Peyer's patch (tissue), 4 donors: ENCODE measurements around the gene PTPMT1. TPM values are rescaled to one million over a fixed set of nuclear protein-coding genes. Genes with fewer than 3 reads are reported as not detected.

Experiments used
- DNase-seq, 3 donors: peaks; one replicate each; pipeline ENCODE4 v3.0.0-alpha.2; 2017 to 2019
- H3K27ac ChIP-seq, 4 donors: fragments of 200-600 bp; sonication (generic); one replicate each; pipeline ENCODE4 v1.5.1; 2016 to 2019
- H3K27me3 ChIP-seq, 2 donors: fragments of 200-600 bp; sonication (generic); one replicate each; pipeline ENCODE4 v1.5.1; 2019
- H3K36me3 ChIP-seq, 3 donors: fragments of 200-600 bp; sonication (generic); one replicate each; pipeline ENCODE4 v1.5.1; 2016 to 2019
- H3K4me1 ChIP-seq, 4 donors: fragments of 200-600 bp; sonication (generic); one replicate each; pipeline ENCODE4 v1.5.1; 2016 to 2019
- H3K4me3 ChIP-seq, 4 donors: fragments of 200-600 bp; sonication (generic); 1 replicate in 3 of 4; 2 replicates in 1 of 4; pipeline ENCODE4 v1.5.1; 2016 to 2019; ENCODE audit warnings: mild to moderate bottlenecking in 1 of 4
- H3K9me3 ChIP-seq, 4 donors: fragments of 200-600 bp; sonication (generic); one replicate each; pipeline ENCODE4 v1.5.1; 2016 to 2019; ENCODE audit warnings: mild to moderate bottlenecking in 1 of 4
- POLR2A ChIP-seq, 2 donors: fragments of 450-650 bp; IDR thresholded peaks; one replicate each; pipeline ENCODE4 v1.5.1; 2017; ENCODE audit warnings: antibody characterized with exemption in 2 of 2, mild to moderate bottlenecking in 2 of 2, moderate library complexity in 2 of 2
- total RNA-seq, 4 donors: library from RNA; depleted of rRNA; stranded (reverse); fragments of >200 nt; gene quantifications; one replicate each; pipeline ENCODE4 v1.1.0, GENCODE V29; 2016
- TF ChIP-seq, protein P1 (sequence below), 6 experiments: fragments of 450-650 bp in 4 of 6; fragments of 200-600 bp in 2 of 6; sonication (generic) in 1 of 6; IDR thresholded peaks; one replicate each; pipeline ENCODE4 v1.5.1; 2017 to 2019; ENCODE audit warnings: antibody characterized with exemption in 6 of 6, mild to moderate bottlenecking in 3 of 6, moderate library complexity in 1 of 6

The PTPMT1 gene
- total RNA-seq, 4 donors from 2014 or later, result 43.1 to 80.9 (median 65.8) TPM

- TF ChIP-seq POLR2A (IDR thresholded peaks at IDR 0.05), result no peak
- peaks cover 0 to 6% (median 0%) of the 10 kb centered on the region in 3 donors for H3K36me3 ChIP-seq
- no peak overlapping the region for H3K4me3 ChIP-seq
- DNase-seq, result no peak
- H3K4me1 ChIP-seq, result no peaks in the 10 kb centered on the region
- no peaks in the 10 kb centered on the region for H3K9me3 ChIP-seq
- H3K27me3 ChIP-seq, result no peaks in the 10 kb centered on the region
- no peak overlapping the region for H3K27ac ChIP-seq
These were observed 42.0 kb downstream of the PTPMT1 start for GRCh38 chr11:47607380-47607779.

DNA sequence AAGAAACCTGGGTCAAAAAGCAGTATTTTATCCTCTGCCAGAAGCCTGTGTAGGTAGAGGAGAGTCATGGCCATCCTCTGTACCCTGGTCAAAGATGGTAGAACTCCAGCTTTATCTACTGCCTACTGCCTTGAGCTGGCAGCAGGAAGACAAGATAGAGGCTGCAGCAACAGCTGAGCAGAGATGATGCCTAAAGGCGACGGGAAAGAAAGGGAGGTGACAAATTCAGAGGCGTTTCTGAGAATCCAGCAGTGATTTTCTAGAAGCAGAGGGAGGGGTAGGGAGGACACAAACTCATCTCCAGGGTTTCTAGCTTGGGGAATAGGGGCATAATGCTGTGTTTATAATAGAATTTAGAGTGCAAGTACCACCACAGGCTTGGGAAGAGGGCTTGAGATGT, 44.3 kb downstream of the PTPMT1 start:
- no peak for TF ChIP-seq POLR2A (IDR thresholded peaks at IDR 0.05)
- TF ChIP-seq, protein P1, sequence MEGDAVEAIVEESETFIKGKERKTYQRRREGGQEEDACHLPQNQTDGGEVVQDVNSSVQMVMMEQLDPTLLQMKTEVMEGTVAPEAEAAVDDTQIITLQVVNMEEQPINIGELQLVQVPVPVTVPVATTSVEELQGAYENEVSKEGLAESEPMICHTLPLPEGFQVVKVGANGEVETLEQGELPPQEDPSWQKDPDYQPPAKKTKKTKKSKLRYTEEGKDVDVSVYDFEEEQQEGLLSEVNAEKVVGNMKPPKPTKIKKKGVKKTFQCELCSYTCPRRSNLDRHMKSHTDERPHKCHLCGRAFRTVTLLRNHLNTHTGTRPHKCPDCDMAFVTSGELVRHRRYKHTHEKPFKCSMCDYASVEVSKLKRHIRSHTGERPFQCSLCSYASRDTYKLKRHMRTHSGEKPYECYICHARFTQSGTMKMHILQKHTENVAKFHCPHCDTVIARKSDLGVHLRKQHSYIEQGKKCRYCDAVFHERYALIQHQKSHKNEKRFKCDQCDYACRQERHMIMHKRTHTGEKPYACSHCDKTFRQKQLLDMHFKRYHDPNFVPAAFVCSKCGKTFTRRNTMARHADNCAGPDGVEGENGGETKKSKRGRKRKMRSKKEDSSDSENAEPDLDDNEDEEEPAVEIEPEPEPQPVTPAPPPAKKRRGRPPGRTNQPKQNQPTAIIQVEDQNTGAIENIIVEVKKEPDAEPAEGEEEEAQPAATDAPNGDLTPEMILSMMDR (IDR thresholded peaks at IDR 0.05), result no peak
- no peak overlapping the region for H3K4me3 ChIP-seq
- H3K27me3 ChIP-seq, result no peaks in the 10 kb centered on the region
- DNase-seq, result no peak
- H3K4me1 ChIP-seq, result no peaks in the 10 kb centered on the region
- H3K27ac ChIP-seq, result no peak overlapping the region
- H3K36me3 ChIP-seq, result peaks cover 0 to 6% (median 0%) of the 10 kb centered on the region in 3 donors
- H3K9me3 ChIP-seq, result no peaks in the 10 kb centered on the region

GRCh38 chr11:47611348-47611794, 46.0 kb downstream of the PTPMT1 start:
- Histone ChIP-seq H3K27me3 (no peaks in the 10 kb centered on the region), H3K9me3 (no peaks in the 10 kb centered on the region), H3K4me1 (no peaks in the 10 kb centered on the region), H3K4me3 (no peak overlapping the region), H3K27ac (peak overlapping the region in 1 of 4 donors; percentile 3), H3K36me3 (peaks cover 0 to 7% (median 0%) of the 10 kb centered on the region in 3 donors)
- TF ChIP-seq, protein P1 (IDR thresholded peaks at IDR 0.05), result no peak
- no peak for TF ChIP-seq POLR2A (IDR thresholded peaks at IDR 0.05)
- no peak for DNase-seq

DNA sequence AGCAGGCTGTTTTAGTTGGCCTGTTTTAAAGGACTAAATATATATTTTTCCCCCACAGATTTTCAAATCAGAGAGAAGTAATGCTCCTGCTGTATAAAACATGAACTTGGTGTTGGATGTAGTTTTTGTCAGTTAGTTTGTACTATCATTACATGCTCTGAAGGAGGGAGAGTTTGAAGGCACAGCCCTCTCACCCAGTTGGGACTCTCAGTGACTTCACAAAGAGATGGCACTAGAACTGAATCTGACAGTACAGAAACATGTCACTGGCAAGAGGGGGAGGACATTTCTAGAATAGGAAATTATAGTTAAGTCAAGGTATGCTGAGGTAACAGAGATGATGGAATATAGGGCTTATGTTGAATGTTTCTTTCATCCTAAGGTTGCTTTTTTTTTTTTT, 49.9 kb downstream of the PTPMT1 start:
- Histone ChIP-seq H3K27ac (no peak overlapping the region), H3K9me3 (no peaks in the 10 kb centered on the region), H3K4me1 (no peaks in the 10 kb centered on the region), H3K27me3 (no peaks in the 10 kb centered on the region), H3K36me3 (peaks cover 0 to 45% (median 0%) of the 10 kb centered on the region in 3 donors), H3K4me3 (no peak overlapping the region)
- no peak for DNase-seq
- TF ChIP-seq POLR2A (IDR thresholded peaks at IDR 0.05), result no peak
- TF ChIP-seq, protein P1 (IDR thresholded peaks at IDR 0.05), result no peak

- no peak for TF ChIP-seq POLR2A (IDR thresholded peaks at IDR 0.05)
- TF ChIP-seq, protein P1 (IDR thresholded peaks at IDR 0.05), result peak in 5 of 6 experiments; percentile 30 to 55 (median 44)
- peak in 1 of 3 donors; percentile 54 for DNase-seq
- H3K36me3 ChIP-seq, result peaks cover 0 to 56% (median 0%) of the 10 kb centered on the region in 3 donors
These were observed 51.5 kb downstream of the PTPMT1 start for GRCh38 chr11:47616726-47617416.

GRCh38 chr11:47617417-47617809, 52.0 kb downstream of the PTPMT1 start:
- no peaks in the 10 kb centered on the region for H3K9me3 ChIP-seq
- no peaks in the 10 kb centered on the region for H3K27me3 ChIP-seq
- DNase-seq, result no peak
- peaks cover 0 to 61% (median 0%) of the 10 kb centered on the region in 3 donors for H3K36me3 ChIP-seq
- TF ChIP-seq POLR2A (IDR thresholded peaks at IDR 0.05), result no peak
- TF ChIP-seq, protein P1 (IDR thresholded peaks at IDR 0.05), result no peak
- no peak overlapping the region for H3K4me3 ChIP-seq
- H3K4me1 ChIP-seq, result no peaks in the 10 kb centered on the region
- no peak overlapping the region for H3K27ac ChIP-seq

More at GRCh38 chr11:47616726-47617416, 51.5 kb downstream of the PTPMT1 start:
- Histone ChIP-seq H3K4me1 (no peaks in the 10 kb centered on the region), H3K9me3 (no peaks in the 10 kb centered on the region), H3K27me3 (no peaks in the 10 kb centered on the region), H3K27ac (no peak overlapping the region), H3K4me3 (no peak overlapping the region)
